ENCODE results near the gene CLEC4F.

The CLEC4F gene

DNA sequence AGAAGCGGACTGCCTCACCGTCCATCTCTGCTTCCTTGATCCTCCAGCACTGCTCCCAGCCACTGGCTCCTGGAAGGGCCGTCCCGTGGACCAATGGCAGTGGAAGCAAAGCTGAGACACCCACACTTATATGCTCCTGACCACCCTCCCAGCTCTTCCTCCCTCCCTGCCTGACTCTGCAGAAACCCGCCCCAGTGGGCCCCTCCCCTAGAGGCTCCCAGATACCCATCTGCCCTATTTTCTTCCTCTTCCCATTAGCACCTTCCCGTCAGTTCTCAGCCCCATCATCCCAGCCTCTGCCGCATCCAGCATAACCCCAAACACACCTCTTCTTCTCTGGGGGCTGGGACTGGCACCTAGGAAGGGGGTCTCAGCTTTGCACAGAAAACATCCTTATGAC is at the start of gene CLEC4F:
CLEC4F (minus strand) TSS at position 101 of the 400 bp plus-strand sequence; CDS start at position 25, 76 bp downstream.
- no peak for DNase-seq

- DNase-seq: no peak
These were observed 48.6 kb upstream of the CLEC4F start for GRCh38 chr2:70868970-70869369.

DNA sequence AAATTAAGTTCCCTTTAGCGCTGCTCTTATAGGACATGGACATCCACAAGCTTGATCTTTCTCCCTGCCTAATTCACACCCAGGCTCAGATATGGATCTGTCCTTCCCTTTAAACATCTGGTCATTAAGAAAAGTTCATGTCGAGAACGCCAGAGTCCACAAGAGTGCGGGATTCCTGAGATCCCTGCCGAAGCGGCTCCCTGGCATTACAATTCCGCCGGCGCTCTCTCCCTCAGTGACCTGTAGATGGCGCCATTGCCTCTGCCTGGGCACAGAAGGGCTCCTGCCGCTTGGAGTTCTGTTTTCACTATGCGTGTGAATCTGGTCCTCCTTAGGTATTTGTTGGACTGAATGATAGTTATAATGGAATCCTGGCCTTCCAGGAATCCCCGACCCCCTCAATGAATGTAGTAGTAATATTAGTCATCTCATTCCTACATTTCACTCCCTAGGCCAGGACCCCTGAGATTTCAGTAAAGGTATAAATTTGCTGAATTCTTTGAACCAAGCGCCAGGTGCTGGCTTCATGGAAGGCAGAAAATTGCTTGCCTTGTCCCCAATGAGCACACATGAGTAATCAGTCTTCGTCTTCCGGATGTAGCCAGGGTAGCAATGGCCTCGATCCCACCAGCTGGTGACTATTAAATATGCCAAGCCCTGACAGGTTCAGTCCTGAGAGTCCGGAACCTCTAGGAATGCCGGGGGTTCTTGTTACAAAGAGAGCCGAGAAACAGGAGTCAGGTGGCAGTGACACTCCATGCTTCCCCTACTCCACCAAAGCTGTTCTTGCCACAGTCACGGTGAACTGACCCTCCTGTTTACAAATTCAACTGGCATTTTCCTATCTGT is 41.6 kb upstream of the CLEC4F start:
- DNase-seq: peak; percentile 34

- DNase-seq: no peak
These were observed 35.3 kb upstream of the CLEC4F start for GRCh38 chr2:70855667-70856066.

- DNase-seq: no peak
These were observed 34.0 kb upstream of the CLEC4F start for GRCh38 chr2:70854411-70854810.

GRCh38 chr2:70852824-70853223 is 32.4 kb upstream of the CLEC4F start:
- DNase-seq: no peak

DNA sequence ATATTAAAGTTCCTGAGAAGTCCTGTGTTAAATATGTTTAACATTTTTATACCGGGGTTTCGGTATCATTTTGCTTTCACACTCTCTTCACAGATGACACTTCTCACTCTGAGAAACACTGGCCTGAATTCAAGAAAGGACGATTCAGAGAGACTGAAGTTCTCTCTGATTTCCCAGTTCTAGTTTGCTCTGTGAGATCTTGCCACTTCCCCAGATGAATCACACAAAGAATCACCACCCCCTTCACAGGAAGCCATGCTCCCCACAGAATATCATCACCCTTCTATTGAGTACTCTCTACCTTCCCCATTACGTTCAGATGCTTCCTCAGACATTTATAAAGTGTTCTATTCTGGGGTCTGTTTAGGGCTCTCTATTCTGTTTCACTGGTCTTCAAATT is 31.3 kb upstream of the CLEC4F start:
- DNase-seq: no peak

- DNase-seq: no peak
These were observed 30.5 kb upstream of the CLEC4F start for GRCh38 chr2:70850925-70851324.

GRCh38 chr2:70842401-70842800 is 22.0 kb upstream of the CLEC4F start:
- DNase-seq: no peak

- DNase-seq: no peak
These were observed 17.9 kb upstream of the CLEC4F start for GRCh38 chr2:70837980-70838925.

GRCh38 chr2:70835643-70836042 is 15.2 kb upstream of the CLEC4F start, which contains the start of gene CD207:
CD207 (minus strand) TSS chr2:70835816; CDS start chr2:70835776, 40 bp downstream.
- no peak for DNase-seq

- DNase-seq: no peak
These were observed 14.5 kb upstream of the CLEC4F start for GRCh38 chr2:70834881-70835280.

- DNase-seq: no peak
These were observed 13.7 kb upstream of the CLEC4F start for GRCh38 chr2:70834106-70834505.

DNA sequence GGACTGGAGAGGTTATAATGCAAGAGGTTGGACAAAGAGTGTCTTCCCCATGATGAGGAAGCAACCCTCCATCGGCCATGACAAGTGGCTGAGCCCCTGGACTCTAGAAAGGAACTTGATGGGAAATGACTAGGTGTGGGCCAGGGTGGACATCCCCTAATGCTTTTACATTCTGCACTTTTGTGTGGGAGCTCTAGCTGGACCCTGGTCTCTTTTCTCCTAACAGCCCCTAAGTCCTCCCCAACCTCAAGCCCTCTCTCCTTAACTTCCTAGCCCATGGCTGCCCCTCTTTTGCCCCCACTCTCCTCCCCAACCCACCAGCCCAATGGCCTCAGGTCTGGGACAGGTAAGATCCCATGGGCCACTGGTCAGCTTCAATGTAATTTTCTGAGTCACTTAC is 12.8 kb upstream of the CLEC4F start:
- no peak for DNase-seq

- DNase-seq: no peak
These were observed 12.0 kb upstream of the CLEC4F start for GRCh38 chr2:70832386-70832785.

- DNase-seq: no peak
These were observed 11.5 kb upstream of the CLEC4F start for GRCh38 chr2:70831861-70832260.

DNA sequence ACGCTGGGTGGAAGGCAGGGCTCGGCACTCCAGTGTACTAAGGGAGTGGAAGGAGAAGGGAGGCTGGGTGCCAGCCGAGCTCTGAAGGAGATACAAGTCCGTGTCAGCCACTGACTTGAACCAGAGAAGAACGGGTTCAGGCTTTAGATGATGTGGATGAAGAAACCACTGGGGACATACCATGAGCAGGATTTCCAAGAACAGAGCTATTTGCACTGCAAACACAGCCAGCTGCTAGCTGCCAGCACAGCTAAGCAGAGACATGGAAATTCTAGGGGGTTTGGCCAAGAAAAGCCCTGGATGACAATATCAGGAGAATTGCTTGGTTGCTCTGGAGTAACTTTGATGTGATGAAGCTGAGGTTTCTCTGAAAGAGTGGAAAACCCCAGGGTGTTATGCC is 10.0 kb upstream of the CLEC4F start:
- DNase-seq: no peak

GRCh38 chr2:70829916-70830315 is 9.5 kb upstream of the CLEC4F start:
- DNase-seq: no peak

DNA sequence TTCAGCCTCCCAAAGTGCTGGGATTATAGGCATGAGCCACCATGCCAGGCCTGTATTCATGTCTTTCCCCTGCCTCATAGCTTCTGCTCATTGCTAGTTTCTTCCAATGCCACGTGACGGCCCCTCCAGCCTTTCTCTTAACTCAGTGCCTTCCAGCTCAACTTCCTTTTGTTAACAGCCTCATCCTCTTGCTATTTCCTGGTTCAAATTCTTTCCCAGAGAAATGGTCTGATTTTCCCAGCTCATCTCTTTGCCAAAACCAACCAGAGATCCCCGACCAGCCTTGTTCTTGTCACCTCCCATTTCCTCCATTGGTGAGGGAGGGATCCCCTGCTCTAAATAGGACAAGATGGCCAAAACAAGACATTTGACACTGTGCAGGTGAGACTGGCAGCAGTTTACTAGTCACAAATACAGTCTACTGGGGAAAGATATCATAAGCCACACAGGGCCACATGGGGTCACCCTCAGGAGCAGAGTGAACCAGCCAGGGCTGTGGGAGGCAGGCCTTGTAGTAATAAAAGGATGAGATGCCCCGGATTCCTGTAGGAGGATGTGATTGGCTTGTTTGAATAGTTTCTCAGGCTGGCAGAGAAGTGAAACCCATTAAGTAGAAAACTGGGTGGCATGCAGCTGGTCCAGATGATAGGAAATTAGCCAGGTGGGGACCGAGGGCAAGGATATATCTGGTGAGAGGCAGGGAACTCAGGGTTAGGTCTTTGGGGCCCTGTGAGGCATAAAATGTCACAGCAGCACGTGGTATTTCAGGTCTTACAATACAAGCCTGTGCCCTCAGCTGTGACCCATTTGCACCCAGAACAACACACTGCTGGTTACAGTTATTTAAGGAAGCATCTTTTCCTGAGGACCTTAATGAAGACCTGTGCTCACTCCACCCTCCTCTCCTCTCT is 8.8 kb upstream of the CLEC4F start:
- no peak for DNase-seq

DNA sequence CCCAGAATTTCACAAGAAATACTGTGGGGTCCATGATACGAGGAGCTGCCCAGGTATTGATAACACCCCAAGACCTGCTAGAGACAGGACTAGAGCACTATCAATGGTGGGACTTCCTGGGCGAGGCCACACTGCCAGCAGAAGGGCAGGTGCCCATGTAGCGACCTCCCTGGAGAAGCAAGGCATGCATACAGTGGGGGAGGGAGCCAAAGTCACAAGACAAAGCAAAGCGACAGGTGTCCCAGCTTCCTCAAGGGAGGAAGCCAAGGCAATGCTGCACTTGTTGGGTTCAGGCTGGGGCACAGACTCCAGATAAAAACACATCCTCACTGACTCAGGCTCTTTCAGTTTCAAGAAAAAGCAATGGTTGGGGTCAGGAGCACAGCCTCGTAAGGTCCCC is 7.7 kb upstream of the CLEC4F start:
- DNase-seq: no peak

- DNase-seq: no peak
These were observed 7.0 kb upstream of the CLEC4F start for GRCh38 chr2:70827388-70827787.

- no peak for DNase-seq
These were observed 6.4 kb upstream of the CLEC4F start for GRCh38 chr2:70826696-70827350.

All from NCI-H1092 (cell line).